ENCODE measurements around the gene DNAH3. TPM values are rescaled to one million over a fixed set of nuclear protein-coding genes. Genes with fewer than 3 reads are reported as not detected.
A peak's percentile ranks its signal among the peaks of the same experiment; 100 is the strongest.
"Not testable (repeated sequence)": the region's sequence is repeated elsewhere in the genome, so short reads cannot be mapped to it uniquely, and the experiment has no call there.

DNAH3 gene
- total and polyA plus RNA-seq, 9 donors: 0.11 to 0.52 (median 0.22) TPM; not detected in 1

DNA sequence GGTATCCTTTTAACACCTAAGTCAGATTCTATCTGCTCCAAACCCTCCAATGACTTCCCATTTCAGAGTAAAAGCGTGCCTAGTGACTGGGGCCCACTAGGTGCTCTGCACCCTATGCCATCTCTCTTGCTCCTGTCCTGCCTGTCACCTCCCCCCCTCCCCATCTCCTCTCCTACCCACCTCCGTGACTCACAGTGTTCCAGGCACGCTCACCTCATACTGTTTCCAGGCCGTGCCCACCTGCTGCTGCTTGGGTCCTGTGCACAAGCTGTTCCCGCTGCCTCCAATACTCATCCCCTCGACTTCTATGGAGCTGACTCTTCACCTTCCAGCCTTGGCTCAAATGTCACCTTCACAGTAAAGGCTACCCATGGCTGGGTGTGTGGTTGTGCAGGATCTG lies 21.7 kb downstream of the DNAH3 start:
- DNase-seq: no peak
- Histone ChIP-seq H3K27me3 (ENCODE audit: control insufficient read depth, insufficient read depth, low read length) (peaks cover 2% of the 10 kb centered on the region), H3K4me3 (ENCODE audit: low read length) (no peak overlapping the region), H3K9me3 (replicated peaks; ENCODE audit: control insufficient read depth, low read depth, low read length) (no peaks in the 10 kb centered on the region), H3K4me1 (ENCODE audit: control insufficient read depth, insufficient read depth, low read length) (no peaks in the 10 kb centered on the region), H3K36me3 (ENCODE audit: control insufficient read depth, insufficient read depth, low read length) (no peaks in the 10 kb centered on the region), H3K27ac (ENCODE audit: low read length) (no peak overlapping the region)
- WGBS (ENCODE audit: insufficient coverage): 85% methylated on average over 4 of the region's 6 CpGs

DNA sequence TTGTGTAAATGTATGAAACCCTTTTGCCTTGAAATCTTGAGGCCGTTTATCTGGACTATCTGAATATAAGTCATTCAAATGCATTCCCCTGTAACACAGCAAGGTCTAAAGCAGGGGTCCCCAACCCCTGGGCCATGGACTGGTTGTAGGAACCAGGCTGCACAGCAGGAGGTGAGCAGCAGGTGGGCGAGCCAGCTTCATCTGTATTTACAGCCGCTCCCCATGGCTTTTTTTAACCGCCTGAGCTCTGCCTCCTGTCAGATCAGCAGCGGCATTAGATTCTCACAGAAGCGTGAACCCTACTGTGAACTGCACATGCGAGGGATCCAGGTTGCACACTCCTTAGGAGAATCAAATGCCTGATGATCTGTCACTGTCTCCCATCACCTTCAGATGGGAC lies 24.1 kb downstream of the DNAH3 start:
- Histone ChIP-seq H3K27ac (ENCODE audit: low read length) (no peak overlapping the region), H3K36me3 (ENCODE audit: control insufficient read depth, insufficient read depth, low read length) (no peaks in the 10 kb centered on the region), H3K4me1 (ENCODE audit: control insufficient read depth, insufficient read depth, low read length) (no peaks in the 10 kb centered on the region), H3K9me3 (replicated peaks; ENCODE audit: control insufficient read depth, low read depth, low read length) (no peaks in the 10 kb centered on the region), H3K4me3 (ENCODE audit: low read length) (no peak overlapping the region), H3K27me3 (ENCODE audit: control insufficient read depth, insufficient read depth, low read length) (peaks cover 2% of the 10 kb centered on the region)
- no peak for DNase-seq
- WGBS (ENCODE audit: insufficient coverage): 72% methylated on average over 6 of the region's 7 CpGs

DNA sequence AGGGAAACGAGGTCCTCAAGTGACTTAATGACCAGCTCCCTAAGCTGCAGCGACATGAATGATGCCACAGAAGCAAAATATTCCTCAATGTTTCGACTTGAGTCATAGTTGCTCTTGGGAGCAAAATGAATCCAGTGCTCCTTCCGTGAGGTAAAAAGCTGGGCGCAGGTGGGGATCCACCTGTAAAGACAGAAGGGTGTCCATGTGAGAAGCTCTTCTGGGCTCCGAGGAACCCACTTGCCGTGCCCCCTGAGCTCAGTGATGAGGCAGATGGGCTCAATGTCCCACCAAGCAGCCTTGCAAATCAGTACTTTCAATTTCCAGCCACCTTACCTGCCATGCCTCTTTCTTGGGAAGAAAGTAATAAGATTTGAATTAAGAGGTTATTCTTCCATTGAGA lies 25.5 kb downstream of the DNAH3 start:
- 98% methylated on average over 5 of the region's 7 CpGs for WGBS (ENCODE audit: insufficient coverage)
- Histone ChIP-seq H3K27me3 (ENCODE audit: control insufficient read depth, insufficient read depth, low read length) (peaks cover 2% of the 10 kb centered on the region), H3K4me3 (ENCODE audit: low read length) (no peak overlapping the region), H3K27ac (ENCODE audit: low read length) (no peak overlapping the region), H3K9me3 (replicated peaks; ENCODE audit: control insufficient read depth, low read depth, low read length) (no peaks in the 10 kb centered on the region), H3K36me3 (ENCODE audit: control insufficient read depth, insufficient read depth, low read length) (no peaks in the 10 kb centered on the region), H3K4me1 (ENCODE audit: control insufficient read depth, insufficient read depth, low read length) (no peaks in the 10 kb centered on the region)
- no peak for DNase-seq

DNA sequence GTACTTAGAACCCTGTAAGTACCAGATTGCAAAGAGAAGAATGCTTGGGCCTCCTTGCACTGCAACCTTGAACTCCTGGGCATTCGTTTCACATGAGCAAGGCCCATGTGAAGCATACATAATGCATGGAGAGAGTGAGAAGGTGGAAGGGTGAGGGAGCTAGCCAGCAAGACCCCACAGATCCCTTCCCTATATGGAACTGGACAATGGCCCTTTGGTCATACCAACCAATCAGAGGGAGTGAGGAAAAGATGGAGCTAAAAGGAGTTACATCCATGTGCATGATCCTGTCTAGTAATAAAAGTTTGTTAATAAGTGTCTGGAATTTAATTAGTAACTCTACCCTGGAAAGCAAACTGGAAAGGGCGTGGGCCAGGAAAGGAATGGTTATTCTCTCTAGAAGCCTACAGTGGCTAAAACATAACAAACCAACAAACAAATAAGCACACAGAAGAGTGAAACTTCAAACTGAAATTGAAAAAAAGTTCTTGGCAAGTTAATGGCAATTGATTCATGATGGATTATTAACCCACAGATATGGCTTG lies 29.6 kb downstream of the DNAH3 start:
- H3K27ac ChIP-seq (ENCODE audit: low read length): no peak overlapping the region
- no peaks in the 10 kb centered on the region for H3K36me3 ChIP-seq (ENCODE audit: control insufficient read depth, insufficient read depth, low read length)
- no peaks in the 10 kb centered on the region for H3K4me1 ChIP-seq (ENCODE audit: control insufficient read depth, insufficient read depth, low read length)
- H3K4me3 ChIP-seq (ENCODE audit: low read length): no peak overlapping the region
- no CpG with 5 or more reads among the region's 2 CpGs for WGBS (ENCODE audit: insufficient coverage)
- no peaks in the 10 kb centered on the region for H3K27me3 ChIP-seq (ENCODE audit: control insufficient read depth, insufficient read depth, low read length)
- H3K9me3 ChIP-seq (replicated peaks; ENCODE audit: control insufficient read depth, low read depth, low read length): no peaks in the 10 kb centered on the region
- no peak for DNase-seq

DNA sequence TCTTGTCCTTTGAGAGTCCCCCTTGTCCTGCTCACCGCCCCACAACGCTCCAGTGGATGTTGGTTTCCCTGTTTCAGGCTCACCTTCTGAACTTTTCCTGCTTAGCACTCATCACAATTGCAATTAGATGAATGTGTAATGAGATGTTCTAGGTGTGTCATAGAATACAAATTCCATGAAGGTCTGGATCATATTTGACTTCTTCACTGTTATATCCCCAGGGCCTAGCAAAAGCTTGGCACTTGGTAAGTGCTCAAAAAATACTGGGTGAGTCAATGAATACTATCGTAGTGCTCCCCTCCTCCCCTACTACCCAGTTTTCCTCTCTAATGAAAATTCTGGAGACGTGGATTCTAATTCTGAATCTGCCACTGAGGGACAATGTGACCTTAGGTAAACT lies 33.1 kb downstream of the DNAH3 start:
- whole genome bisulfite sequencing (ENCODE audit: insufficient coverage): no CpG with 5 or more reads among the region's 4 CpGs
- no peaks in the 10 kb centered on the region for H3K27me3 ChIP-seq (ENCODE audit: control insufficient read depth, insufficient read depth, low read length)
- no peak overlapping the region for H3K27ac ChIP-seq (ENCODE audit: low read length)
- no peak for DNase-seq
- H3K4me1 ChIP-seq (ENCODE audit: control insufficient read depth, insufficient read depth, low read length): no peaks in the 10 kb centered on the region
- no peak overlapping the region for H3K4me3 ChIP-seq (ENCODE audit: low read length)
- no peaks in the 10 kb centered on the region for H3K9me3 ChIP-seq (replicated peaks; ENCODE audit: control insufficient read depth, low read depth, low read length)
- H3K36me3 ChIP-seq (ENCODE audit: control insufficient read depth, insufficient read depth, low read length): no peaks in the 10 kb centered on the region

DNA sequence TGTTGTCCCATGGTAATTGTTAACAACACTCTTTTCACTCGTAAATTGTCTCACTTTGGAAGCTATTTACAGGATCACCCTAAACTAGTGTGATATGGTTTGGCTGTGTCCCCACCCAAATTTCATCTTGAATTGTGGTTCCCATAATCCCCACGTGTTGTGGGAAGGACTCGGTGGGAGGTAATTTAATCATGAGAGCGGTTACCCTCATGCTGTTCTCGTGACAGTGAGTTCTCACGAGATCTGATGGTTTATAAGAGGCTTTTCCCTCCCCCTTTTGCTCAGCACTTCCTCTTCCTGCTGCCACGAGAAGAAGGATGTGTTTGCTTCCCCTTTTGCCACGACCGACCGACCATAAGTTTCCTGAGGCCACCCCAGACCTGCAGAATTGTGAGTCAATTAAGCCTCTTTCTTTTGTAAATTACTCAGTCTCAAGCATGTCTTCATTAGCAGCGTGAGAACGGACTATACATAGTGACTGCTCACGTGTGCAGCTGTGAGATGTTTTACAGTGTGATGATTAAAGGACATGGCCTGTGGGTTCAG lies 34.4 kb downstream of the DNAH3 start:
- Histone ChIP-seq H3K4me1 (ENCODE audit: control insufficient read depth, insufficient read depth, low read length) (no peaks in the 10 kb centered on the region), H3K4me3 (ENCODE audit: low read length) (no peak overlapping the region), H3K9me3 (replicated peaks; ENCODE audit: control insufficient read depth, low read depth, low read length) (no peaks in the 10 kb centered on the region), H3K36me3 (ENCODE audit: control insufficient read depth, insufficient read depth, low read length) (no peaks in the 10 kb centered on the region), H3K27ac (ENCODE audit: low read length) (no peak overlapping the region), H3K27me3 (ENCODE audit: control insufficient read depth, insufficient read depth, low read length) (no peaks in the 10 kb centered on the region)
- DNase-seq: peak; percentile 16
- 27% methylated on average over 8 of the region's 13 CpGs for WGBS (ENCODE audit: insufficient coverage)

DNA sequence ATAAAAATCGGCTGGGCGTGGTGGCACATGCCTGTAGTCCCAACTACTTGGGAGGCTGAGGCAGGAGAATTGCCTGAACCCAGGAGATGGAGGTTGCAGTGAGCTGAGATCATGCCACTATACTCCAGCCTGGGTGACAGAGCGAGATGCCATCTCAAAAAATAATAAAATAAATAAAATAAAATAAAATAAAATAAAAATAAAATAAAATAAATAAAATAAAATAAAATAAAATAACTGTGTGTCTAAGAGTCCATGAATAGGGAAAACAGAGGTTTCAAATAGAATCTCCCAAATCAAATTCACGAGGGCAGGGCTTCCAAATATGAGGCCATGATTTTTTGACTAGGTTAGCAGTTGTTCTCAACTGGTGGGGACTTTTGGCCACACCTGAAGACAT lies 35.1 kb downstream of the DNAH3 start:
- not testable (repeated sequence) for H3K4me3 ChIP-seq (ENCODE audit: low read length); H3K9me3 ChIP-seq (replicated peaks; ENCODE audit: control insufficient read depth, low read depth, low read length)
- WGBS (ENCODE audit: insufficient coverage): no CpG with 5 or more reads among the region's 4 CpGs

DNA sequence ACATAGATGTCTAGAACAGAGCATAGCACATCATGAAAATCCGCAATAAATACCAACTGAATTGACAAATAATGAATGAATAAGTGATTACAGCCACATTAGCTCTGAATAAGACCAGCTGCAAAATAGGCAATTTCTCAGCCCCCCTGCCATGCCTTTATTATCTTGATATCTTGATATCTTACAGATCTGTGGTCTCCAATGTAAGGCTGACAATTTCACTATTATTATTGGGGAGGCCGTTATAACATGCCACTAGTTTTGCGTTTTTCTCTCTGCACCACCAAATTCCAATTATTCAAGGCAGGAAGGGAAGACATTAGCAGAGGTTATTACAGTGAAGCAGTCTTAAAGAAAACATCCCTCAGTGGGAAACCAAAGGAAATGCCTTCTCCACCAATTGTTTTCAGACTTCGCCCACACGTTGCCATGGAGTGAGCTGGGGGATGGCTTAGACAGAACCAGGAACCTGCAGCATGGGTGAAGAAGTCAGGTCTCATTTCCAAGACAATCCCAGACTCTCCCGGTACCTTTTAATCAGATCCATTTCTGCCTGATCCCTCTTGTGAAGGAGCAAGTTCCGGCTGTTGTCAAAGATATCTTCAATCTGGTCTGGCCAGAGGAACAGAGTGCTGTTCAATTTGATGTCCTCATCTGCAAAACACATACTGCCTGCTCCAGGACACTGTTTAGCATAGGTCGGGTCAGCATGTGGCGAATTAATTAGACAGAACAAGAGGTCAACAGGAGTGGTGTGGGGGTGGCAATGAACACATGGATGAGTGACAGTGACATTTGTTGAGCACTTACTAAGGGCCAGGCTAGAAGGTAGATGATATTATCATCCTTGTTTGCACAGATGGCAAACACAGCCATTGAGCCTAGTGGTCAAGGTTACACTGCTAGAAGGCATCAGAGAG lies 46.4 kb downstream of the DNAH3 start:
- H3K36me3 ChIP-seq (ENCODE audit: control insufficient read depth, insufficient read depth, low read length): no peaks in the 10 kb centered on the region
- no peaks in the 10 kb centered on the region for H3K27me3 ChIP-seq (ENCODE audit: control insufficient read depth, insufficient read depth, low read length)
- 47% methylated on average over 4 of the region's 9 CpGs for WGBS (ENCODE audit: insufficient coverage)
- no peak overlapping the region for H3K4me3 ChIP-seq (ENCODE audit: low read length)
- DNase-seq: peak; percentile 35
- peak overlapping the region; percentile 29 for H3K27ac ChIP-seq (ENCODE audit: low read length)
- no peaks in the 10 kb centered on the region for H3K9me3 ChIP-seq (replicated peaks; ENCODE audit: control insufficient read depth, low read depth, low read length)
- no peaks in the 10 kb centered on the region for H3K4me1 ChIP-seq (ENCODE audit: control insufficient read depth, insufficient read depth, low read length)

More for the DNA sequence above, 35.1 kb downstream of the DNAH3 start:
- not testable (repeated sequence) for H3K27ac ChIP-seq (ENCODE audit: low read length); DNase-seq; H3K27me3 ChIP-seq (ENCODE audit: control insufficient read depth, insufficient read depth, low read length); H3K36me3 ChIP-seq (ENCODE audit: control insufficient read depth, insufficient read depth, low read length); H3K4me1 ChIP-seq (ENCODE audit: control insufficient read depth, insufficient read depth, low read length)

DNA sequence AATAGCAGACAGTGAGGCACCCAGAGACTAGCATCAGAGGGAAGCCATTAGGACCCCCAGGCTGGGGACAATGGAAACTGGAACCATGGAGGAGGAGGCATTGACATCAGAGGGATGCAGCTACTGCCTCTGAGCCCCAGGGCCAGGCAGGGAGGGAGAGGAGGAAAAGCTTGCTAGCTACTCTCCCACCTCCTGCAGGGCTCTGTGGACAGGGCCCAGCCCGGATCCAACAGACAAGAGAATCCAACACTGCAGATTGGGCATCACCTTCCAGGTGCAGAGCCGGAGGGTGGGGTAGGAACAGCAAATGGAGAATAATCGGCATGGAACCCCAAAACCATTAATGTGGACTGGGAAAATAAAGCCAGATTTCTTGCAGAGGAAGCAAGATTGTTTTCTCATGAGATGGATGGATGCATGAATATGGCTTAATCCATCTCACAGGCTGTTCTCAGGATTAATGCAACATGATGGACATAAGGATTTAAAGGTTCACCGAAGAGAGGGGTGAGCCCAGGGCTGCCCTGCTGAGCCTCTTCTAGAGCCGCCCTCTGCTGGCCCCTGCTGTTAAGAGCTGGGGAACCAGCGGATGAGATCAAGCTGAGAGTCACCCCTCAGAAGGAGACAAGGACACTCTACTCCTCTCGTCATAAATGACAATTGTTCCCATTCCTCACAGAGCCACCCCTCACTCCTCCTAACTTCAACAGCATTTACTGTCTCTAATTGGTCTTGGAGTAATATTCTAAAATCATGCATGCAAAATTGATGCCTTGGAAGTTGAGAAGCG lies 48.8 kb downstream of the DNAH3 start:
- 100% methylated on average over 1 of the region's 8 CpGs for WGBS (ENCODE audit: insufficient coverage)

DNA sequence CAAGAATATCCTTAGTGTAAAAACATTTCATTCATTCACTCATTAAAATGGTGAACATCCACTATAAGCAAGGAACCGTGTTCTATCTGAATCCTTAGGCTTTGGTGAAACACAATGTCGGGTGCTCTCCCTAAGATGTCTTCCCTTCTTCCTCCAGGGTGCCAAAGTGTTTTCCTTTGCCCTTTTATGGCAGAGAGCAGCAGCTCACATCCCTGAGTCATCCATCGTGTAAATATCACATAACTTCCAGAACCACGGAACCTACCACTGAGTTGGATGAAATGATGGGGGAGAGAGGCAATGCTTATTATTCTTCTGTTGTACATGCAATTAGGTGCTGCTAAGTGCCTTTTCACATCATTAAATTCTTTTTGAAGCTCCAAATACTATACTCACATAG lies 50.2 kb downstream of the DNAH3 start:
- H3K27ac ChIP-seq (ENCODE audit: low read length): no peak overlapping the region
- WGBS (ENCODE audit: insufficient coverage): 100% methylated on average over 2 of the region's 4 CpGs
- H3K27me3 ChIP-seq (ENCODE audit: control insufficient read depth, insufficient read depth, low read length): no peaks in the 10 kb centered on the region
- no peaks in the 10 kb centered on the region for H3K36me3 ChIP-seq (ENCODE audit: control insufficient read depth, insufficient read depth, low read length)
- H3K4me3 ChIP-seq (ENCODE audit: low read length): no peak overlapping the region
- H3K4me1 ChIP-seq (ENCODE audit: control insufficient read depth, insufficient read depth, low read length): no peaks in the 10 kb centered on the region
- DNase-seq: no peak
- H3K9me3 ChIP-seq (replicated peaks; ENCODE audit: control insufficient read depth, low read depth, low read length): no peaks in the 10 kb centered on the region

More for the DNA sequence above, 48.8 kb downstream of the DNAH3 start:
- no peak overlapping the region for H3K27ac ChIP-seq (ENCODE audit: low read length)
- H3K36me3 ChIP-seq (ENCODE audit: control insufficient read depth, insufficient read depth, low read length): no peaks in the 10 kb centered on the region
- DNase-seq: peak; percentile 6
- H3K4me3 ChIP-seq (ENCODE audit: low read length): no peak overlapping the region
- H3K27me3 ChIP-seq (ENCODE audit: control insufficient read depth, insufficient read depth, low read length): no peaks in the 10 kb centered on the region
- no peaks in the 10 kb centered on the region for H3K9me3 ChIP-seq (replicated peaks; ENCODE audit: control insufficient read depth, low read depth, low read length)
- no peaks in the 10 kb centered on the region for H3K4me1 ChIP-seq (ENCODE audit: control insufficient read depth, insufficient read depth, low read length)
